ENCODE measurements around the gene PTGDR2. TPM values are rescaled to one million over a fixed set of nuclear protein-coding genes. Genes with fewer than 3 reads are reported as not detected.

PTGDR2 gene
- total RNA-seq, 1 donor from 2014 or later, result 0.25 TPM

DNA sequence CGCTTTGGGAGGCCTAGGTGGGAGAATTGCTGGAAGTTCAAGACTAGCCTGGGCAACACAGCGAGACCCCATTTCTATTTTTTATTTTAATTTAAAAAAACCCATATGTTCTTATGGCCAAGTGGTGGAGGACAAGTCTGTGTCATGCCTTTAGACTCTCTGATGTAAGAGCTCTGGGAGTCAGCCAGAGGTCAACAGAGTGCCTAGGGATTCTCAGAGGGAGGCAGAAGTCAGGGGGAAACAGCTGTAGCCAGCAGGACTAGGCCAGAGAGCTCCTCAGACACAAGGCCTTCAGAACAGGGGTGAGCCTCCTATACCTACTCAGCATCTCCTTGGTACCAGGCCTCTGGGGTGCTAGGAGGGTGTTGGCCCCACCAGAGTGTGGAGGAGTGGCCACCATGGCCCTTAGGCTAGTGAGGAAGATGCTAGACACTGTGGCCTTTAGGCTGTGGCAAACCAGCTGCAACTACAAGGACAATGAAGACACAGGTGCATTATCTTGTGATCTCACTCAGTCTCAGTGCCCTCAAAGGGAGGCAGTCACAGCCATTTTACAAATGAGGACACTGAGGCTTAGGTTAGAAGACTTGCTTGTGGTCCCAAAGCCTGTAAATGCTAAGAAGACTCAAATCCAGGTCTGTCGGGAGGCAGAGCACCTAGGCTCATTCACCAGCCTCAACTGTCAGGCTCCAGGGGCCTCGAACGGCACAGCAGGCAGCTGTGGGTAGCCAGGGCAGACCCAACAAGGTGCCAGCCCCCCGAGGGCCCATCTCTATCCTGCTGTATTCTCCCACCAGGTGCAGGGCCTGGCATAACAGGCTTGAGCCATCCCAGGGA is 16.6 kb upstream of the PTGDR2 start:
- Histone ChIP-seq H3K4me3 (no peak overlapping the region), H3K36me3 (no peaks in the 10 kb centered on the region), H3K4me1 (peaks cover 24% of the 10 kb centered on the region), H3K27ac (peak overlapping the region; percentile 39), H3K27me3 (no peaks in the 10 kb centered on the region), H3K9me3 (no peaks in the 10 kb centered on the region)
- intact Hi-C loops (cut with DNase I), result no loop called here
- no peak for DNase-seq (ENCODE audit: extremely low spot score in 2 of 2)
- TF ChIP-seq POLR2A (IDR thresholded peaks at IDR 0.05) (no peak), POLR2AphosphoS5 (IDR thresholded peaks at IDR 0.05; ENCODE audit: insufficient read depth in 1 of 2, low read depth in 1 of 2) (no peak)
- TF ChIP-seq, protein P1, sequence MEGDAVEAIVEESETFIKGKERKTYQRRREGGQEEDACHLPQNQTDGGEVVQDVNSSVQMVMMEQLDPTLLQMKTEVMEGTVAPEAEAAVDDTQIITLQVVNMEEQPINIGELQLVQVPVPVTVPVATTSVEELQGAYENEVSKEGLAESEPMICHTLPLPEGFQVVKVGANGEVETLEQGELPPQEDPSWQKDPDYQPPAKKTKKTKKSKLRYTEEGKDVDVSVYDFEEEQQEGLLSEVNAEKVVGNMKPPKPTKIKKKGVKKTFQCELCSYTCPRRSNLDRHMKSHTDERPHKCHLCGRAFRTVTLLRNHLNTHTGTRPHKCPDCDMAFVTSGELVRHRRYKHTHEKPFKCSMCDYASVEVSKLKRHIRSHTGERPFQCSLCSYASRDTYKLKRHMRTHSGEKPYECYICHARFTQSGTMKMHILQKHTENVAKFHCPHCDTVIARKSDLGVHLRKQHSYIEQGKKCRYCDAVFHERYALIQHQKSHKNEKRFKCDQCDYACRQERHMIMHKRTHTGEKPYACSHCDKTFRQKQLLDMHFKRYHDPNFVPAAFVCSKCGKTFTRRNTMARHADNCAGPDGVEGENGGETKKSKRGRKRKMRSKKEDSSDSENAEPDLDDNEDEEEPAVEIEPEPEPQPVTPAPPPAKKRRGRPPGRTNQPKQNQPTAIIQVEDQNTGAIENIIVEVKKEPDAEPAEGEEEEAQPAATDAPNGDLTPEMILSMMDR (IDR thresholded peaks at IDR 0.05), result no peak

DNA sequence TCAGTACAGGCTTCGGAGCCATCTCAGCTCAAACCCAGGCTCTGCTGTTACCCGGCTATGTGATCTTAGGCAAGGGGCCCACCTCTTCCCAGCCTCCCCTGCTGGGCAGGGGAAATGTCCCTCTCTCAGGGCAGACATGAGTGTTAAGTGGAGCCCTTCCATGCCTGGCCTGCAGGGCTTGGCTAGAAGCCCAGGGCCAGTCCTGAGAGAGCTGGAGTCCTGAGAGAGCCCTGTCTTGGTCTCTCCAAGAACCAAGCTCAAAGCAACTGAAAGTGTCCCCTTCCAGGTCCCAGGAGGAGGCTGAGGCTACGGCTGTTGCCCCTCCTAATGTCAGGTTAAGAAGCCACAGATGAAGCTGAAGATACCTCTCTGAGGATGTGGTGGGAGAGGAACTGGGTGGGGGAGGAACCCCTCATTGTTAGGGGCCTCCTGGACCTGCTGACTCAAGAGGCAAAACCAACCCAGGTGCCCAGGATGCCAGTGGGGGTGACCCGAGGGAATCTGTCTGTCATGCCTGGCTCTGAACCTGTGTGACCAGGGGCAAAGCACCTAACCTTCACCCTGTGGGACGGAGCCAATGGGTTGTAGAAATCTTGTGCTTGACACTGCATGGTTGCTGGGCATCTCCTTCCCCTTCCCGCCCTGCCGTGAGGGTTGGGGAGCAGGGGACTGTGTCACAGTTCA is 15.8 kb upstream of the PTGDR2 start:
- no peak for DNase-seq (ENCODE audit: extremely low spot score in 2 of 2)
- no peak overlapping the region for H3K4me3 ChIP-seq
- H3K36me3 ChIP-seq, result no peaks in the 10 kb centered on the region
- no peak for TF ChIP-seq POLR2A (IDR thresholded peaks at IDR 0.05)
- TF ChIP-seq POLR2AphosphoS5 (IDR thresholded peaks at IDR 0.05; ENCODE audit: insufficient read depth in 1 of 2, low read depth in 1 of 2), result no peak
- TF ChIP-seq, protein P1 (IDR thresholded peaks at IDR 0.05), result no peak
- H3K9me3 ChIP-seq, result no peaks in the 10 kb centered on the region
- no peaks in the 10 kb centered on the region for H3K27me3 ChIP-seq
- H3K4me1 ChIP-seq, result peaks cover 24% of the 10 kb centered on the region
- intact Hi-C loops (cut with DNase I), result no loop called here
- peak overlapping the region; percentile 39 for H3K27ac ChIP-seq

DNA sequence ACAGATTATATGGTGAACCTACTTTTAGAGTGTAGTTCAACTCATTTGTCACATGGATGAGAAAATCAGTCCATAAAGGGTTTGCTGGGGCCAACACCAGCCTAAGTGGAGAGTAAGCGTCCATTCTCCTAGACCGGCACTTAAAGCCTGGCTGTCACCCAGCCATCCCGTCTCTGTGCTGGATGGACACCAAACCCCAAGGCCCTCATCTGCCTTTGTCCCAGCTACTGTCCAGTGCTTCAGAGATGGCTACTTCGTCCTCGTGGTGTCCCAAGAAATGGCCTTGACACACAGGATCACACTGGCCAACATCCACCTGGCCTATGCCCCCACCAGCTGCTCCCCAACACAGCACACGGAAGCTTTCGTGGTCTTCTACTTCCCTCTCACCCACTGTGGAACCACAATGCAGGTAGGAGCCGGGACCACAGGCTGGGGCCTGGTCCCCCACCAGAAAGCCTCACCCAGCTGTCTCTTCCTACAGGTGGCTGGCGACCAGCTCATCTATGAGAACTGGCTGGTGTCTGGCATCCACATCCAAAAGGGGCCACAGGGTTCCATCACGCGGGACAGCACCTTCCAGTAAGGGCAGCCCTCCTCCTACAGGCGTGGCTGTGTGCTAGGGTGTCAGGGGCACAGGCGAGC is 15.1 kb upstream of the PTGDR2 start:
- DNase-seq (ENCODE audit: extremely low spot score in 2 of 2), result no peak

DNA sequence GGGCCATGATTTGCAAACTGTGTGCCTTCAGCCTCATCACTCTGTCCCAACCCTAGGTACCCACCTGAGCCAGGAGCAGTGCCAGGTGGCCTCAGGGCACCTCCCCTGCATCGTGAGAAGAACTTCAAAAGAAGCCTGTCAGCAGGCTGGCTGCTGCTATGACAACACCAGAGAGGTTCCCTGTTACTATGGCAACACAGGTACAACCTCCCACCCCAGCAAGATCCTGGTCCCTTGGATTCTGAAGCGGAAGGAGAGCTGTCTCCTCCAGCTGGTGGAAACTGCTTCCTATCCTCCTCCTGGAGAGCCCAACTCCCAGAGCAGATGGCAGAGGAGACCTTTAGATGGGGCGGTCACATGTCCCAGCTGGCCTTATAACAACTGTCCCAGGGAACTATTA is 14.5 kb upstream of the PTGDR2 start:
- H3K4me1 ChIP-seq, result peaks cover 24% of the 10 kb centered on the region
- no peaks in the 10 kb centered on the region for H3K36me3 ChIP-seq
- no peak for DNase-seq (ENCODE audit: extremely low spot score in 2 of 2)
- H3K4me3 ChIP-seq, result no peak overlapping the region
- no peaks in the 10 kb centered on the region for H3K27me3 ChIP-seq
- TF ChIP-seq POLR2AphosphoS5 (IDR thresholded peaks at IDR 0.05; ENCODE audit: insufficient read depth in 1 of 2, low read depth in 1 of 2) (no peak), POLR2A (IDR thresholded peaks at IDR 0.05) (no peak)
- TF ChIP-seq, protein P1 (IDR thresholded peaks at IDR 0.05), result no peak
- no peaks in the 10 kb centered on the region for H3K9me3 ChIP-seq
- intact Hi-C loops (cut with DNase I), result no loop called here
- H3K27ac ChIP-seq, result no peak overlapping the region

More for the DNA sequence above, 15.1 kb upstream of the PTGDR2 start:
- H3K9me3 ChIP-seq, result no peaks in the 10 kb centered on the region
- no peaks in the 10 kb centered on the region for H3K27me3 ChIP-seq
- H3K27ac ChIP-seq, result peak overlapping the region; percentile 39
- H3K4me3 ChIP-seq, result no peak overlapping the region
- H3K36me3 ChIP-seq, result no peaks in the 10 kb centered on the region
- intact Hi-C loops (cut with DNase I), result no loop called here
- H3K4me1 ChIP-seq, result peaks cover 24% of the 10 kb centered on the region
- TF ChIP-seq, protein P1 (IDR thresholded peaks at IDR 0.05), result no peak
- TF ChIP-seq POLR2A (IDR thresholded peaks at IDR 0.05), result no peak
- no peak for TF ChIP-seq POLR2AphosphoS5 (IDR thresholded peaks at IDR 0.05; ENCODE audit: insufficient read depth in 1 of 2, low read depth in 1 of 2)

Data from vagina (tissue), 2 donors.